ENCODE measurements around the gene KIAA1671. TPM values are rescaled to one million over a fixed set of nuclear protein-coding genes. Genes with fewer than 3 reads are reported as not detected.
A peak's percentile ranks its signal among the peaks of the same experiment; 100 is the strongest.

KIAA1671 gene
- total RNA-seq, 1 experiment from 2014 or later, result 68.1 TPM

- no peak overlapping the region for H3K4me3 Mint-ChIP-seq (ENCODE audit: unreplicated experiment)
- ChIA-PET POLR2A (interaction anchor here (3.7 kb wide), 1 partner anchor 100 kb away, joined by 15 read pairs; the partner anchor contains the start of gene KIAA1671), CTCF (interaction anchor here (0.6 to 2.9 kb wide), 10 partner anchors 8 to 295 kb away, joined by 3 to 34 read pairs (median 4); no protein-coding TSS in a partner anchor)
- H3K9me3 Mint-ChIP-seq (ENCODE audit: unreplicated experiment), result peaks cover 7% of the 10 kb centered on the region
- H3K27me3 Mint-ChIP-seq (ENCODE audit: insufficient read depth, unreplicated experiment), result no peaks in the 10 kb centered on the region
- BruUV-seq (replicated peaks), result no TSS peak
- no peak overlapping the region for H3K27ac Mint-ChIP-seq (ENCODE audit: low read depth, unreplicated experiment)
- peaks cover 66% of the 10 kb centered on the region for H3K36me3 Mint-ChIP-seq (ENCODE audit: insufficient read depth, unreplicated experiment)
- DNase-seq (ENCODE audit: unreplicated experiment), result no peak
- no peaks in the 10 kb centered on the region for H3K4me1 Mint-ChIP-seq (ENCODE audit: insufficient read depth, unreplicated experiment)
- no peak for TF ChIP-seq CTCF (IDR thresholded peaks at IDR 0.05; ENCODE audit: unreplicated experiment)
- intact Hi-C loops (cut with micrococcal nuclease), result no loop called here
These were observed 100.8 kb downstream of the KIAA1671 start for GRCh38 chr22:25053153-25053805.

GRCh38 chr22:25054943-25055511, 102.5 kb downstream of the KIAA1671 start:
- no peak for TF ChIP-seq CTCF (IDR thresholded peaks at IDR 0.05; ENCODE audit: unreplicated experiment)
- intact Hi-C loops (cut with micrococcal nuclease), result loop anchor here (5.0 kb wide), 1 partner anchor 288 kb away; no protein-coding TSS in a partner anchor
- Mint-ChIP-seq H3K27me3 (ENCODE audit: insufficient read depth, unreplicated experiment) (no peaks in the 10 kb centered on the region), H3K36me3 (ENCODE audit: insufficient read depth, unreplicated experiment) (peaks cover 75% of the 10 kb centered on the region), H3K27ac (ENCODE audit: low read depth, unreplicated experiment) (no peak overlapping the region), H3K4me3 (ENCODE audit: unreplicated experiment) (no peak overlapping the region), H3K9me3 (ENCODE audit: unreplicated experiment) (peaks cover 7% of the 10 kb centered on the region), H3K4me1 (ENCODE audit: insufficient read depth, unreplicated experiment) (no peaks in the 10 kb centered on the region)
- CTCF ChIA-PET, result interaction anchor here (0.7 to 2.9 kb wide), 8 partner anchors 11 to 148 kb away, joined by 3 to 34 read pairs (median 4); no protein-coding TSS in a partner anchor
- POLR2A ChIA-PET, result no interaction called here
- BruUV-seq (replicated peaks), result no TSS peak
- DNase-seq (ENCODE audit: unreplicated experiment), result no peak

GRCh38 chr22:25057013-25057881, 104.7 kb downstream of the KIAA1671 start:
- BruUV-seq (replicated peaks), result no TSS peak
- Mint-ChIP-seq H3K4me1 (ENCODE audit: insufficient read depth, unreplicated experiment) (peaks cover 8% of the 10 kb centered on the region), H3K27me3 (ENCODE audit: insufficient read depth, unreplicated experiment) (no peaks in the 10 kb centered on the region), H3K27ac (ENCODE audit: low read depth, unreplicated experiment) (no peak overlapping the region), H3K9me3 (ENCODE audit: unreplicated experiment) (no peaks in the 10 kb centered on the region), H3K36me3 (ENCODE audit: insufficient read depth, unreplicated experiment) (peaks cover 70% of the 10 kb centered on the region), H3K4me3 (ENCODE audit: unreplicated experiment) (no peak overlapping the region)
- POLR2A ChIA-PET, result no interaction called here
- TF ChIP-seq CTCF (IDR thresholded peaks at IDR 0.05; ENCODE audit: unreplicated experiment), result peak; percentile 82
- CTCF ChIA-PET, result interaction anchor here (0.6 to 4.6 kb wide), 19 partner anchors 8 to 196 kb away, joined by 3 to 43 read pairs (median 4); no protein-coding TSS in a partner anchor
- intact Hi-C loops (cut with micrococcal nuclease), result loop anchor here (1.0 to 5.0 kb wide), 3 partner anchors 105 to 290 kb away; partner anchors contain the start of gene KIAA1671
- DNase-seq (ENCODE audit: unreplicated experiment), result peak; percentile 65

Data from MCF 10A (cell line).